B cell (primary cell): Measurements from ENCODE around the gene EEA1. TPM values are rescaled to one million over a fixed set of nuclear protein-coding genes. Genes with fewer than 3 reads are reported as not detected.

Source experiments
- ATAC-seq: fragments of 200-7000 bp; cut with Tn5 transposase; one replicate; pipeline ENCODE4 v1.10.0; 2021; ENCODE audit warnings: low read depth, mild to moderate bottlenecking, moderate number of reproducible peaks, moderate library complexity
- CTCF ChIA-PET: fragments of 350-600 bp; sonication (Branson Sonifier 250); formaldehyde crosslinking; loops from one replicate; lab custom pipeline; 2021; ENCODE audit warnings: antibody characterized with exemption, inconsistent platforms; lab: Charles Lee
- POLR2A ChIA-PET: fragments of 350-600 bp; sonication (Branson Sonifier 250); formaldehyde crosslinking; loops from one replicate; lab custom pipeline; 2021; ENCODE audit warnings: antibody characterized with exemption; lab: Charles Lee
- DNase-seq: peaks from one replicate; pipeline ENCODE4 v3.0.0; 2013
- H2AFZ ChIP-seq: 2 replicates; pipeline ENCODE4 v1.6.1; 2012; ENCODE audit warnings: mild to moderate bottlenecking, low read depth, low read length; ENCODE audit not compliant: insufficient read depth, poor library complexity, severe bottlenecking
- H3K27ac ChIP-seq, 2 donors: 1 replicate in 1 of 2; 2 replicates in 1 of 2; pipeline ENCODE4 v1.5.1; 2012 to 2013; ENCODE audit warnings: low read length in 2 of 2, mild to moderate bottlenecking in 2 of 2, moderate library complexity in 1 of 2
- H3K27me3 ChIP-seq, 4 experiments: fragments of 200-600 bp in 1 of 4; sonication (generic) in 1 of 4; replicated peaks in 1 of 4; 1 replicate in 2 of 4; 2 replicates in 2 of 4; pipeline versions ENCODE4 v1.6.1 to v1.7.0; 2013 to 2016; ENCODE audit warnings: low read length in 3 of 4, mild to moderate bottlenecking in 2 of 4, mixed read lengths in 1 of 4, moderate library complexity in 1 of 4; ENCODE audit not compliant: insufficient read depth in 4 of 4, control insufficient read depth in 3 of 4; ENCODE audit errors: control extremely low read depth in 1 of 4
- H3K36me3 ChIP-seq, 2 experiments: replicated peaks in 1 of 2; 1 replicate in 1 of 2; 2 replicates in 1 of 2; pipeline versions ENCODE4 v1.6.1 to v1.7.1; 2013; ENCODE audit warnings: low read length in 1 of 2; ENCODE audit not compliant: insufficient read depth in 2 of 2, control insufficient read depth in 1 of 2; ENCODE audit errors: control extremely low read depth in 1 of 2, extremely low read depth in 1 of 2
- H3K4me1 ChIP-seq, 2 donors: fragments of 200-600 bp in 1 of 2; sonication (generic) in 1 of 2; 1 replicate in 1 of 2; 2 replicates in 1 of 2; pipeline versions ENCODE4 v1.5.1 to v1.6.1; 2013 to 2017; ENCODE audit warnings: low read length in 2 of 2; ENCODE audit not compliant: control insufficient read depth in 2 of 2, insufficient read depth in 2 of 2
- H3K4me2 ChIP-seq: replicated peaks from 2 replicates; pipeline ENCODE3; 2012; ENCODE audit warnings: mild to moderate bottlenecking, low read depth, low read length; ENCODE audit not compliant: poor library complexity, severe bottlenecking
- H3K4me3 ChIP-seq, 5 experiments: fragments of 200-600 bp in 1 of 5; sonication (generic) in 1 of 5; 1 replicate in 3 of 5; 2 replicates in 2 of 5; pipeline versions ENCODE4 v1.5.1 to v1.7.0; 2011 to 2016; ENCODE audit warnings: low read length in 4 of 5, mild to moderate bottlenecking in 4 of 5, low read depth in 2 of 5, control low read depth in 1 of 5, moderate library complexity in 1 of 5; ENCODE audit not compliant: insufficient read depth in 1 of 5; ENCODE audit errors: control extremely low read depth in 1 of 5, extremely low read depth in 1 of 5
- H3K79me2 ChIP-seq: fragments of 200-600 bp; sonication (generic); one replicate; pipeline ENCODE4 v1.6.0; 2016; ENCODE audit warnings: low read length; ENCODE audit not compliant: control insufficient read depth, insufficient read depth
- H3K9ac ChIP-seq: fragments of 200-600 bp; sonication (generic); 2 replicates; pipeline ENCODE4 v1.6.1; 2017; ENCODE audit warnings: mild to moderate bottlenecking, low read length, moderate library complexity
- H3K9me3 ChIP-seq, 3 donors: one replicate each; pipeline versions ENCODE4 v1.6.1 to v1.7.1; 2013; ENCODE audit warnings: low read length in 2 of 3; ENCODE audit not compliant: control insufficient read depth in 2 of 3, insufficient read depth in 1 of 3; ENCODE audit errors: control extremely low read depth in 1 of 3
- H4K20me1 ChIP-seq: 2 replicates; pipeline ENCODE4 v1.6.0; 2012; ENCODE audit warnings: mild to moderate bottlenecking, low read length; ENCODE audit not compliant: insufficient read depth, control insufficient read depth, poor library complexity, severe bottlenecking
- H3K27ac Mint-ChIP-seq: one replicate; pipeline ENCODE4 v1.8.0; 2021; ENCODE audit warnings: mixed read lengths
- H3K27me3 Mint-ChIP-seq: one replicate; pipeline ENCODE4 v1.8.0; 2021; ENCODE audit warnings: mixed read lengths
- H3K4me1 Mint-ChIP-seq: one replicate; pipeline ENCODE4 v1.8.0; 2021; ENCODE audit warnings: mixed read lengths
- H3K4me3 Mint-ChIP-seq: one replicate; pipeline ENCODE4 v1.8.0; 2021; ENCODE audit warnings: mixed read lengths
- H3K9me3 Mint-ChIP-seq: one replicate; pipeline ENCODE4 v1.8.0; 2022; ENCODE audit warnings: mixed read lengths; ENCODE audit not compliant: insufficient read depth
- EZH2 ChIP-seq: IDR thresholded peaks from 2 replicates; pipeline ENCODE4 v1.6.1; 2012; ENCODE audit warnings: borderline replicate concordance, low read depth, mild to moderate bottlenecking, moderate library complexity, low read length; ENCODE audit not compliant: insufficient read depth, poor library complexity, severe bottlenecking
- WGBS: methylation state at CpG from one replicate; pipeline ENCODE4 v1.1.5; 2013; ENCODE audit warnings: missing lambda C conversion rate; ENCODE audit not compliant: insufficient coverage; 5-methylcytosine and 5-hydroxymethylcytosine counted together
- intact Hi-C: fragments of 100-400 bp; cut with micrococcal nuclease; formaldehyde crosslinking; loops from one replicate; pipeline ENCODE4 v1.10.0; 2022
- polyA plus RNA-seq: library from polyadenylated mRNA; depleted of rRNA; stranded (reverse); fragments of >200 nt; gene quantifications from 2 replicates; pipeline ENCODE4 v1.2.3, GENCODE V29; 2012
- total RNA-seq, 2 donors: library from RNA; stranded (reverse); fragments of 120-200 nt in 1 of 2; gene quantifications; 1 replicate in 1 of 2; 2 replicates in 1 of 2; pipeline versions ENCODE4 v1.2.3 to v1.2.4, GENCODE V29; 2013 to 2022
- TF ChIP-seq, protein P1 (sequence below): fragments of 200-600 bp; IDR thresholded peaks from one replicate; pipeline ENCODE4 v1.8.0; 2022; ENCODE audit warnings: antibody characterized with exemption, mild to moderate bottlenecking

The EEA1 gene
- total and polyA plus RNA-seq, 2 donors (not counting 1 experiment from before 2014, with no cell fraction given) = 1.8 to 26.3 TPM

- TF ChIP-seq EZH2 = no peak
- H3K27ac Mint-ChIP-seq = no peak overlapping the region
- Histone ChIP-seq H2AFZ (no peak overlapping the region), H4K20me1 (peaks cover 7% of the 10 kb centered on the region), H3K4me2 (no peak overlapping the region), H3K9me3 (no peaks in the 10 kb centered on the region), H3K36me3 (peaks cover 10 to 24% of the 10 kb centered on the region in 2 experiments), H3K79me2 (no peaks in the 10 kb centered on the region), H3K9ac (no peak overlapping the region), H3K27ac (no peak overlapping the region), H3K4me1 (no peaks in the 10 kb centered on the region), H3K27me3 (no peaks in the 10 kb centered on the region), H3K4me3 (no peak overlapping the region)
- no peaks in the 10 kb centered on the region for H3K27me3 Mint-ChIP-seq
- ATAC-seq (no peak), DNase-seq (no peak)
- intact Hi-C loops = no loop called here
- no peaks in the 10 kb centered on the region for H3K9me3 Mint-ChIP-seq
- CTCF ChIA-PET = no interaction called here
- H3K4me1 Mint-ChIP-seq = peaks cover 9% of the 10 kb centered on the region
- no peak overlapping the region for H3K4me3 Mint-ChIP-seq
- POLR2A ChIA-PET = interaction anchor here (0.7 kb wide), 1 partner anchor 1362 kb away, joined by 6 read pairs; no protein-coding TSS in a partner anchor
These were observed 68.6 kb downstream of the EEA1 start for GRCh38 chr12:92860521-92860920.

GRCh38 chr12:92859650-92860386 is 69.3 kb downstream of the EEA1 start:
- ATAC-seq (no peak), DNase-seq (no peak)
- Histone ChIP-seq H3K27me3 (no peaks in the 10 kb centered on the region), H3K9me3 (no peaks in the 10 kb centered on the region), H3K4me1 (no peaks in the 10 kb centered on the region), H2AFZ (no peak overlapping the region), H3K36me3 (peaks cover 10 to 24% of the 10 kb centered on the region in 2 experiments), H3K9ac (no peak overlapping the region), H3K79me2 (no peaks in the 10 kb centered on the region), H3K4me2 (no peak overlapping the region), H4K20me1 (peaks cover 7% of the 10 kb centered on the region), H3K27ac (no peak overlapping the region), H3K4me3 (no peak overlapping the region)
- Mint-ChIP-seq H3K27ac (no peak overlapping the region), H3K4me1 (peaks cover 8% of the 10 kb centered on the region), H3K9me3 (no peaks in the 10 kb centered on the region), H3K4me3 (no peak overlapping the region), H3K27me3 (no peaks in the 10 kb centered on the region)
- TF ChIP-seq EZH2 = no peak
- TF ChIP-seq, protein P1, sequence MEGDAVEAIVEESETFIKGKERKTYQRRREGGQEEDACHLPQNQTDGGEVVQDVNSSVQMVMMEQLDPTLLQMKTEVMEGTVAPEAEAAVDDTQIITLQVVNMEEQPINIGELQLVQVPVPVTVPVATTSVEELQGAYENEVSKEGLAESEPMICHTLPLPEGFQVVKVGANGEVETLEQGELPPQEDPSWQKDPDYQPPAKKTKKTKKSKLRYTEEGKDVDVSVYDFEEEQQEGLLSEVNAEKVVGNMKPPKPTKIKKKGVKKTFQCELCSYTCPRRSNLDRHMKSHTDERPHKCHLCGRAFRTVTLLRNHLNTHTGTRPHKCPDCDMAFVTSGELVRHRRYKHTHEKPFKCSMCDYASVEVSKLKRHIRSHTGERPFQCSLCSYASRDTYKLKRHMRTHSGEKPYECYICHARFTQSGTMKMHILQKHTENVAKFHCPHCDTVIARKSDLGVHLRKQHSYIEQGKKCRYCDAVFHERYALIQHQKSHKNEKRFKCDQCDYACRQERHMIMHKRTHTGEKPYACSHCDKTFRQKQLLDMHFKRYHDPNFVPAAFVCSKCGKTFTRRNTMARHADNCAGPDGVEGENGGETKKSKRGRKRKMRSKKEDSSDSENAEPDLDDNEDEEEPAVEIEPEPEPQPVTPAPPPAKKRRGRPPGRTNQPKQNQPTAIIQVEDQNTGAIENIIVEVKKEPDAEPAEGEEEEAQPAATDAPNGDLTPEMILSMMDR = no peak
- intact Hi-C loops = no loop called here
- CTCF ChIA-PET = interaction anchor here (1.2 to 1.3 kb wide), 2 partner anchors 32 to 128 kb away, joined by 3 to 4 read pairs; no protein-coding TSS in a partner anchor
- 94% methylated on average over 3 of the region's 7 CpGs for WGBS
- POLR2A ChIA-PET = interaction anchor here (0.7 kb wide), 1 partner anchor 1363 kb away, joined by 6 read pairs; no protein-coding TSS in a partner anchor
